SK-N-SH (cell line): Measurements from ENCODE around the gene ATAD1. TPM values are rescaled to one million over a fixed set of nuclear protein-coding genes. Genes with fewer than 3 reads are reported as not detected.

Source experiments
- CTCF ChIA-PET: fragments of 300-600, 350-600 bp; formaldehyde crosslinking; extraction: SDS; loops from one replicate; lab custom pipeline; 2021; lab: Yijun Ruan, JAX
- POLR2A ChIA-PET: fragments of 350-600 bp; sonication (Branson Sonifier 250); formaldehyde crosslinking; extraction: SDS; loops from one replicate; lab custom pipeline; 2020; ENCODE audit warnings: antibody characterized with exemption, inconsistent platforms; lab: Yijun Ruan, JAX
- DNase-seq: peaks from one replicate; pipeline ENCODE4 v3.0.0; 2012
- H2AFZ ChIP-seq: fragments of 200-600 bp; sonication (generic); 2 replicates; pipeline ENCODE4 v1.8.1; 2016; ENCODE audit warnings: antibody characterized with exemption, mild to moderate bottlenecking, low read depth
- H3F3A ChIP-seq: fragments of 200-600 bp; sonication (generic); replicated peaks from 2 replicates; pipeline ENCODE3; 2016; ENCODE audit warnings: antibody characterized with exemption, mild to moderate bottlenecking; ENCODE audit not compliant: insufficient read depth
- H3K27ac ChIP-seq, 2 experiments: fragments of 200-500 bp in 1 of 2; fragments of 200-600 bp in 1 of 2; sonication (Bioruptor generic) in 1 of 2; sonication (generic), shearing (Covaris generic) in 1 of 2; 2 replicates each; pipeline versions ENCODE4 v1.5.1 to v1.6.1; 2014 to 2016; ENCODE audit warnings: low read depth in 2 of 2, inconsistent platforms in 1 of 2, low read length in 1 of 2, mild to moderate bottlenecking in 1 of 2, mixed read lengths in 1 of 2
- H3K27me3 ChIP-seq: fragments of 200-600 bp; sonication (generic), shearing (Covaris generic); 2 replicates; pipeline ENCODE4 v1.6.1; 2016; ENCODE audit warnings: mixed run types; ENCODE audit not compliant: insufficient read depth
- H3K36me3 ChIP-seq, 2 experiments: fragments of 200-500 bp in 1 of 2; fragments of 200-600 bp in 1 of 2; sonication (Bioruptor generic) in 1 of 2; sonication (generic) in 1 of 2; replicated peaks in 1 of 2; 2 replicates each; pipeline versions ENCODE3 to v1.5.1; 2014 to 2016; ENCODE audit warnings: low read length in 1 of 2, mild to moderate bottlenecking in 1 of 2; ENCODE audit not compliant: insufficient read depth in 2 of 2, control insufficient read depth in 1 of 2
- H3K4me1 ChIP-seq, 2 experiments: fragments of 200-500 bp in 1 of 2; fragments of 200-600 bp in 1 of 2; sonication (Bioruptor generic) in 1 of 2; sonication (generic), shearing (Covaris generic) in 1 of 2; 2 replicates each; pipeline versions ENCODE4 v1.5.1 to v1.6.1; 2014 to 2016; ENCODE audit warnings: low read depth in 1 of 2, low read length in 1 of 2, mixed run types in 1 of 2; ENCODE audit not compliant: insufficient read depth in 2 of 2, control insufficient read depth in 1 of 2
- H3K4me2 ChIP-seq: fragments of 200-600 bp; sonication (generic), shearing (Covaris generic); 2 replicates; pipeline ENCODE4 v1.6.1; 2017; ENCODE audit warnings: mixed run types
- H3K4me3 ChIP-seq, 2 experiments: fragments of 200-500 bp in 1 of 2; fragments of 200-600 bp in 1 of 2; sonication (Bioruptor generic) in 1 of 2; sonication (generic), shearing (Covaris generic) in 1 of 2; 2 replicates each; pipeline versions ENCODE4 v1.5.1 to v1.8.1; 2014 to 2016; ENCODE audit warnings: low read depth in 2 of 2, inconsistent platforms in 1 of 2, low read length in 1 of 2, mild to moderate bottlenecking in 1 of 2, mixed read lengths in 1 of 2, moderate library complexity in 1 of 2
- H3K79me2 ChIP-seq: fragments of 200-600 bp; sonication (generic); 2 replicates; pipeline ENCODE4 v1.8.1; 2017; ENCODE audit warnings: mild to moderate bottlenecking; ENCODE audit not compliant: insufficient read depth
- H3K9ac ChIP-seq: fragments of 200-600 bp; sonication (generic); 2 replicates; pipeline ENCODE4 v1.6.1; 2017; ENCODE audit warnings: mixed run types
- H3K9me2 ChIP-seq: fragments of 200-600 bp; sonication (generic); 2 replicates; pipeline ENCODE4 v1.6.1; 2017; ENCODE audit warnings: mixed run types
- H3K9me3 ChIP-seq: fragments of 200-600 bp; sonication (generic); 2 replicates; pipeline ENCODE4 v1.6.1; 2017; ENCODE audit warnings: mixed run types, mild to moderate bottlenecking, moderate library complexity
- H4K20me1 ChIP-seq: fragments of 200-600 bp; sonication (generic); 2 replicates; pipeline ENCODE4 v1.6.1; 2017; ENCODE audit warnings: mild to moderate bottlenecking, mixed run types; ENCODE audit not compliant: insufficient read depth
- CHD2 ChIP-seq: fragments of 150-350 bp; IDR thresholded peaks from 2 replicates; pipeline ENCODE4 v1.6.1; 2018; ENCODE audit warnings: low read length; ENCODE audit not compliant: partially characterized antibody
- ELF1 ChIP-seq: IDR thresholded peaks from 2 replicates; pipeline ENCODE4 v1.4.0; 2012
- FOSL2 ChIP-seq: IDR thresholded peaks from 2 replicates; pipeline ENCODE4 v1.4.0; 2012; ENCODE audit warnings: low read depth, mild to moderate bottlenecking, moderate library complexity, borderline replicate concordance
- FOXJ3 ChIP-seq: sonication (generic); formaldehyde crosslinking; IDR thresholded peaks from 2 replicates; pipeline ENCODE4 v1.5.1; 2020; ENCODE audit warnings: mild to moderate bottlenecking, missing genetic modification reagents
- FOXM1 ChIP-seq: IDR thresholded peaks from 2 replicates; pipeline ENCODE4 v1.4.0; 2012; ENCODE audit warnings: low read depth, mild to moderate bottlenecking
- GATA2 ChIP-seq: sonication (generic); formaldehyde crosslinking; IDR thresholded peaks from 2 replicates; pipeline ENCODE4 v1.5.0; 2020; ENCODE audit warnings: mild to moderate bottlenecking, missing genetic modification reagents
- IRF3 ChIP-seq: fragments of 150-350 bp; IDR thresholded peaks from 2 replicates; pipeline ENCODE4 v1.6.1; 2016; ENCODE audit warnings: mild to moderate bottlenecking, low read depth, low read length
- JUND ChIP-seq: IDR thresholded peaks from 2 replicates; pipeline ENCODE4 v1.4.0; 2012
- RAD21 ChIP-seq: IDR thresholded peaks from 2 replicates; pipeline ENCODE4 v1.6.1; 2012; ENCODE audit warnings: mild to moderate bottlenecking, low read length
- RXRA ChIP-seq: IDR thresholded peaks from 2 replicates; pipeline ENCODE4 v1.4.0; 2012; ENCODE audit warnings: low read depth, mild to moderate bottlenecking, borderline replicate concordance
- SIN3A ChIP-seq: IDR thresholded peaks from 2 replicates; pipeline ENCODE4 v1.6.1; 2012; ENCODE audit warnings: low read depth, mild to moderate bottlenecking, low read length, moderate library complexity, borderline replicate concordance
- SMC3 ChIP-seq: IDR thresholded peaks from 2 replicates; pipeline ENCODE4 v1.6.1; 2012; ENCODE audit warnings: low read depth, low read length, improper control_type of control experiment
- YY1 ChIP-seq: IDR thresholded peaks from 2 replicates; pipeline ENCODE4 v1.4.0; 2012; ENCODE audit warnings: low read depth, mild to moderate bottlenecking
- WGBS: methylation state at CpG from one replicate; pipeline ENCODE4 v1.1.6; 2017; ENCODE audit warnings: low lambda C conversion rate; 5-methylcytosine and 5-hydroxymethylcytosine counted together
- polyA plus RNA-seq, 3 experiments: library from polyadenylated mRNA; depleted of rRNA; stranded (reverse); fragments of >200 nt; gene quantifications; 2 replicates each; pipeline ENCODE4 v1.2.3, GENCODE V29; 2012
- TF ChIP-seq, protein P1 (sequence below): fragments of 200-600 bp; sonication (generic); IDR thresholded peaks from 2 replicates; pipeline ENCODE4 v1.6.1; 2017; ENCODE audit warnings: antibody characterized with exemption, mild to moderate bottlenecking, moderate library complexity
- TF ChIP-seq, protein P2 (sequence below): IDR thresholded peaks from 2 replicates; pipeline ENCODE4 v1.6.1; 2012; ENCODE audit warnings: mild to moderate bottlenecking, low read depth, low read length, moderate library complexity

Gene ATAD1
- polyA plus RNA-seq, 1 of the 3 experiments (the other 2 are of a cell fraction), result 13.5 TPM

DNA sequence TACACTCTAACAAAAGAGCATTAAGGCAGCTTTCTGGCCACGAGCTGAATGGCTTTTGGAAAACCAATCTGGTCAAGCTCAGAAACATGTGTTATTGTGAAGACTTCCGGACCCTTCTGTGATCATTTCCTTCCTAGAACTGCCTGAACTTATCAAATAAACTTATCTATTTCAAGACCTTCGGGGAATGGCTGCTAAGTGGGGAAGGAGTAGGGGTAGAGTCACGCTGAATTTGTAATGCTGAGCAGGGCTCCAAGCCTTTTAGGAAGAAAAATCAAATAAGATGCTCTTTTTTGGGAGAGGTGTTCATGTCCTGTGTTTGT, 101.7 kb downstream of the ATAD1 start (continued):
- TF ChIP-seq YY1 (no peak), FOXM1 (no peak), GATA2 (CRISPR knock-in tag) (no peak)
- TF ChIP-seq, all 33 proteins: peak for 0

GRCh38 chr10:87715552-87716347, 102.3 kb downstream of the ATAD1 start:
- H3K9ac ChIP-seq, result no peak overlapping the region
- DNase-seq, result no peak
- no peaks in the 10 kb centered on the region for H3K9me3 ChIP-seq
- no peaks in the 10 kb centered on the region for H3K27me3 ChIP-seq
- 100% methylated on average over 3 of the region's 3 CpGs for WGBS
- H3K27ac ChIP-seq, result no peak overlapping the region
- POLR2A ChIA-PET, result no interaction called here
- H3F3A ChIP-seq, result no peaks in the 10 kb centered on the region
- H3K4me1 ChIP-seq, result no peaks in the 10 kb centered on the region; a peak in 1 of 4 replicates
- no peak overlapping the region for H2AFZ ChIP-seq
- no peaks in the 10 kb centered on the region for H4K20me1 ChIP-seq
- no peak for TF ChIP-seq FOXJ3
- TF ChIP-seq, protein P1, sequence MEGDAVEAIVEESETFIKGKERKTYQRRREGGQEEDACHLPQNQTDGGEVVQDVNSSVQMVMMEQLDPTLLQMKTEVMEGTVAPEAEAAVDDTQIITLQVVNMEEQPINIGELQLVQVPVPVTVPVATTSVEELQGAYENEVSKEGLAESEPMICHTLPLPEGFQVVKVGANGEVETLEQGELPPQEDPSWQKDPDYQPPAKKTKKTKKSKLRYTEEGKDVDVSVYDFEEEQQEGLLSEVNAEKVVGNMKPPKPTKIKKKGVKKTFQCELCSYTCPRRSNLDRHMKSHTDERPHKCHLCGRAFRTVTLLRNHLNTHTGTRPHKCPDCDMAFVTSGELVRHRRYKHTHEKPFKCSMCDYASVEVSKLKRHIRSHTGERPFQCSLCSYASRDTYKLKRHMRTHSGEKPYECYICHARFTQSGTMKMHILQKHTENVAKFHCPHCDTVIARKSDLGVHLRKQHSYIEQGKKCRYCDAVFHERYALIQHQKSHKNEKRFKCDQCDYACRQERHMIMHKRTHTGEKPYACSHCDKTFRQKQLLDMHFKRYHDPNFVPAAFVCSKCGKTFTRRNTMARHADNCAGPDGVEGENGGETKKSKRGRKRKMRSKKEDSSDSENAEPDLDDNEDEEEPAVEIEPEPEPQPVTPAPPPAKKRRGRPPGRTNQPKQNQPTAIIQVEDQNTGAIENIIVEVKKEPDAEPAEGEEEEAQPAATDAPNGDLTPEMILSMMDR, result no peak
- no peak for TF ChIP-seq IRF3
- no peak for TF ChIP-seq SIN3A
- no peak for TF ChIP-seq RXRA
- TF ChIP-seq, protein P2, sequence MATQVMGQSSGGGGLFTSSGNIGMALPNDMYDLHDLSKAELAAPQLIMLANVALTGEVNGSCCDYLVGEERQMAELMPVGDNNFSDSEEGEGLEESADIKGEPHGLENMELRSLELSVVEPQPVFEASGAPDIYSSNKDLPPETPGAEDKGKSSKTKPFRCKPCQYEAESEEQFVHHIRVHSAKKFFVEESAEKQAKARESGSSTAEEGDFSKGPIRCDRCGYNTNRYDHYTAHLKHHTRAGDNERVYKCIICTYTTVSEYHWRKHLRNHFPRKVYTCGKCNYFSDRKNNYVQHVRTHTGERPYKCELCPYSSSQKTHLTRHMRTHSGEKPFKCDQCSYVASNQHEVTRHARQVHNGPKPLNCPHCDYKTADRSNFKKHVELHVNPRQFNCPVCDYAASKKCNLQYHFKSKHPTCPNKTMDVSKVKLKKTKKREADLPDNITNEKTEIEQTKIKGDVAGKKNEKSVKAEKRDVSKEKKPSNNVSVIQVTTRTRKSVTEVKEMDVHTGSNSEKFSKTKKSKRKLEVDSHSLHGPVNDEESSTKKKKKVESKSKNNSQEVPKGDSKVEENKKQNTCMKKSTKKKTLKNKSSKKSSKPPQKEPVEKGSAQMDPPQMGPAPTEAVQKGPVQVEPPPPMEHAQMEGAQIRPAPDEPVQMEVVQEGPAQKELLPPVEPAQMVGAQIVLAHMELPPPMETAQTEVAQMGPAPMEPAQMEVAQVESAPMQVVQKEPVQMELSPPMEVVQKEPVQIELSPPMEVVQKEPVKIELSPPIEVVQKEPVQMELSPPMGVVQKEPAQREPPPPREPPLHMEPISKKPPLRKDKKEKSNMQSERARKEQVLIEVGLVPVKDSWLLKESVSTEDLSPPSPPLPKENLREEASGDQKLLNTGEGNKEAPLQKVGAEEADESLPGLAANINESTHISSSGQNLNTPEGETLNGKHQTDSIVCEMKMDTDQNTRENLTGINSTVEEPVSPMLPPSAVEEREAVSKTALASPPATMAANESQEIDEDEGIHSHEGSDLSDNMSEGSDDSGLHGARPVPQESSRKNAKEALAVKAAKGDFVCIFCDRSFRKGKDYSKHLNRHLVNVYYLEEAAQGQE, result no peak
- no peak for TF ChIP-seq JUND
- no peak for TF ChIP-seq FOSL2
- no peak for TF ChIP-seq ELF1
- no peak for TF ChIP-seq CHD2
- TF ChIP-seq RAD21, result no peak
- no peak for TF ChIP-seq SMC3
- TF ChIP-seq FOXM1, result no peak
- CTCF ChIA-PET, result interaction anchor here (5.5 kb wide), 1 partner anchor 18 kb away, joined by 23 read pairs; no protein-coding TSS in a partner anchor
- H3K79me2 ChIP-seq, result no peaks in the 10 kb centered on the region
- no peaks in the 10 kb centered on the region for H3K9me2 ChIP-seq
- no peak overlapping the region for H3K4me2 ChIP-seq
- H3K36me3 ChIP-seq, result peaks cover 33 to 63% of the 10 kb centered on the region in 2 experiments
- H3K4me3 ChIP-seq, result no peak overlapping the region
